Osteoblast (primary cell): Measurements from ENCODE around the gene ZNF414. TPM values are rescaled to one million over a fixed set of nuclear protein-coding genes. Genes with fewer than 3 reads are reported as not detected.

Experiments
- DNase-seq: peaks from one replicate; pipeline ENCODE4 v3.0.0; 2011; ENCODE audit warnings: low spot score, mixed read lengths; ENCODE audit not compliant: insufficient read length; ENCODE audit errors: missing footprints
- H2AFZ ChIP-seq: 2 replicates; pipeline ENCODE4 v1.6.0; 2011; ENCODE audit warnings: mild to moderate bottlenecking, low read length
- H3K27ac ChIP-seq: 2 replicates; pipeline ENCODE4 v1.5.1; 2011; ENCODE audit warnings: mild to moderate bottlenecking, low read depth, low read length, moderate library complexity
- H3K27me3 ChIP-seq: 2 replicates; pipeline ENCODE4 v1.6.0; 2012; ENCODE audit warnings: mild to moderate bottlenecking, control low read depth, inconsistent platforms, low read length, moderate library complexity; ENCODE audit not compliant: insufficient read depth
- H3K36me3 ChIP-seq: 2 replicates; pipeline ENCODE4 v1.5.1; 2011; ENCODE audit warnings: mild to moderate bottlenecking, low read length, control low read depth, moderate library complexity; ENCODE audit not compliant: insufficient read depth
- H3K4me1 ChIP-seq: 2 replicates; pipeline ENCODE4 v1.5.1; 2011; ENCODE audit warnings: mild to moderate bottlenecking, low read length, control low read depth, moderate library complexity; ENCODE audit not compliant: insufficient read depth
- H3K4me2 ChIP-seq: 2 replicates; pipeline ENCODE4 v1.6.0; 2011; ENCODE audit warnings: mild to moderate bottlenecking, low read length; ENCODE audit not compliant: insufficient read depth
- H3K4me3 ChIP-seq: fragments of 200-600 bp; sonication (generic); 3 replicates; pipeline ENCODE4 v1.5.1; 2012; ENCODE audit warnings: mild to moderate bottlenecking, low read length, inconsistent platforms; ENCODE audit not compliant: insufficient read depth
- H3K79me2 ChIP-seq: 2 replicates; pipeline ENCODE4 v1.6.0; 2012; ENCODE audit warnings: mild to moderate bottlenecking, low read length, control low read depth, inconsistent platforms; ENCODE audit not compliant: insufficient read depth
- H3K9me3 ChIP-seq: 2 replicates; pipeline ENCODE4 v1.5.1; 2011; ENCODE audit warnings: low read depth, low read length, control low read depth
- H4K20me1 ChIP-seq: 2 replicates; pipeline ENCODE4 v1.6.0; 2012; ENCODE audit warnings: mild to moderate bottlenecking, low read length, control low read depth; ENCODE audit not compliant: insufficient read depth
- total RNA-seq: library from RNA; depleted of rRNA; stranded (reverse); fragments of >200 nt; gene quantifications from 2 replicates; pipeline ENCODE4 v1.2.3, GENCODE V29; 2012
- TF ChIP-seq, protein P1 (sequence below): IDR thresholded peaks from 2 replicates; pipeline ENCODE4 v1.5.1; 2011; ENCODE audit warnings: mild to moderate bottlenecking, low read depth, low read length, moderate library complexity; ENCODE audit errors: extremely low read depth

ZNF414 gene
- total RNA-seq, 1 donor = 6.9 TPM

DNA sequence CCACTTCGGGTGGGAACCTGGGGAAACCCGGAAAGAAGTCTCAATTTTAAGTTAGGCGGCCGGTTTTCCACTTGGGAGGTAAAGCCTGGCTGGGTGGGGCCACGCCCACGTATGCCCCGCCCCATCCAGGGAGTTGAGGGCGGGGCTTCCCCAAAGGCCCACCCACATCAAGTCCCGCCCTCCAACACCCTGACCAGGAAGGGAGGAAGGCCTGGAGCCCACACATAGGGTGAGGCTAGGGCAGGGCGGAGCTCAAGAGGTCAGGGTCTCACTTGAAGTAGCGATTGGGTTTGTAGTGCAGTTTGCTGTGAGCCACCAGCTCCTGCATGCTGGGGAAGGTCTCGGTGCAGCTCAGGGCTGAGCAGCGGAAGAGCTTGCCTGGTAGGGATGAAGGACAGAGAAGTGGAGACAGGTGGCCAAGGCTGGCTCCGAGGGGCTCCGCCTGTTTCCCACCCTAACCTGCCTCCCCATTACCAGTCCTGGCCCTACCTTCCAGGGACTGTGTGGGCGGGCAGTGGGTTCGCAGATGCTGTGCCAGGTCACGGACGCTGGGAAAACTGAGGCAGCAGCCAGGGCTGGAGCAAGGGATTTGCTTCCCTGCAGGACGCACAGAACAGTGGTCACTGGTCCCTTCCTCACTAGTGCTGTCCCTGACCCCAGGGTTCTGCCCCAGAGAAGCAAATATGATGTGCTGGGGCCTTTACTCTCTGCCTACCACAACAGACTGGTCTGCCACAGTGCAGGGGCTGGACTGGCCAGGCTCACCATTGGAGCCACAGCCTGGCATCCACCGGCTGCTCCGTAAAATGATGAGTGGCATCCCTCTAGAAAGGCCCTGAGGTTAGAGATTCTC is 1.6 kb downstream of the ZNF414 start:
- H3K4me3 ChIP-seq = no peak overlapping the region
- no peaks in the 10 kb centered on the region for H4K20me1 ChIP-seq
- no peaks in the 10 kb centered on the region for H3K9me3 ChIP-seq
- H3K79me2 ChIP-seq = no peaks in the 10 kb centered on the region
- peak overlapping the region; percentile 88 for H3K4me2 ChIP-seq
- peak; percentile 88 for DNase-seq
- no peak overlapping the region for H3K27ac ChIP-seq
- TF ChIP-seq, protein P1, sequence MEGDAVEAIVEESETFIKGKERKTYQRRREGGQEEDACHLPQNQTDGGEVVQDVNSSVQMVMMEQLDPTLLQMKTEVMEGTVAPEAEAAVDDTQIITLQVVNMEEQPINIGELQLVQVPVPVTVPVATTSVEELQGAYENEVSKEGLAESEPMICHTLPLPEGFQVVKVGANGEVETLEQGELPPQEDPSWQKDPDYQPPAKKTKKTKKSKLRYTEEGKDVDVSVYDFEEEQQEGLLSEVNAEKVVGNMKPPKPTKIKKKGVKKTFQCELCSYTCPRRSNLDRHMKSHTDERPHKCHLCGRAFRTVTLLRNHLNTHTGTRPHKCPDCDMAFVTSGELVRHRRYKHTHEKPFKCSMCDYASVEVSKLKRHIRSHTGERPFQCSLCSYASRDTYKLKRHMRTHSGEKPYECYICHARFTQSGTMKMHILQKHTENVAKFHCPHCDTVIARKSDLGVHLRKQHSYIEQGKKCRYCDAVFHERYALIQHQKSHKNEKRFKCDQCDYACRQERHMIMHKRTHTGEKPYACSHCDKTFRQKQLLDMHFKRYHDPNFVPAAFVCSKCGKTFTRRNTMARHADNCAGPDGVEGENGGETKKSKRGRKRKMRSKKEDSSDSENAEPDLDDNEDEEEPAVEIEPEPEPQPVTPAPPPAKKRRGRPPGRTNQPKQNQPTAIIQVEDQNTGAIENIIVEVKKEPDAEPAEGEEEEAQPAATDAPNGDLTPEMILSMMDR = no peak
- no peak overlapping the region for H2AFZ ChIP-seq
- peaks cover 13% of the 10 kb centered on the region for H3K4me1 ChIP-seq
- H3K27me3 ChIP-seq = no peaks in the 10 kb centered on the region
- no peaks in the 10 kb centered on the region for H3K36me3 ChIP-seq

DNA sequence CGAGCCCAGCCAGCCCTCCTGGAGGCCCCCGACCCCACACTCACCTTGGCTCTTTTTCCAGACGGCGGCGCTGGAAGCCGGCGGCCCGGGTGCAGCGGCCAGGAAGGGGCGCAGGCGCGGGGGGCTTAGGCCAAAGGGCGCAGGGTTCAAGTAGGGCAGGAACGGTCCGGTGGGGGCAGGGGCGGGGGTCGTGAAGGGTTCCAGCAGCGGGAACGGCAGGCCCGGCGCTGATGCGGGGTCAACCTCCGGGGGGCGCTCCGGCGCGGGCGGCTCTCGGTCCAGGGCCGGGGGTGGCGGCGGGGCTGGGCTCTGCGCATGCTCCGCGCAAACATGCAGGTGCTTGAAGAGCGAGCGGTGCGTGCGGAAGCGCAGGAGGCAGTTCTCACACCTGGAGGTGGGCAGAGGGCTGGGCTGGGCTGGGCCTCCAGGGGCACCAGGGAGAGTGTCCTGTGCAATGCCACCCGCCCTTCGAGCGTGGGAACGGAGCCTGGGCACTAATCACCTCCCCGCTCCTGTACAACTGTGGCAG is 2.3 kb downstream of the ZNF414 start:
- peak; percentile 54 for DNase-seq
- Histone ChIP-seq H3K36me3 (no peaks in the 10 kb centered on the region), H3K4me2 (no peak overlapping the region), H3K79me2 (no peaks in the 10 kb centered on the region), H3K27me3 (no peaks in the 10 kb centered on the region), H3K4me1 (peaks cover 12% of the 10 kb centered on the region), H2AFZ (no peak overlapping the region), H3K4me3 (no peak overlapping the region), H3K9me3 (no peaks in the 10 kb centered on the region), H4K20me1 (no peaks in the 10 kb centered on the region), H3K27ac (no peak overlapping the region)
- TF ChIP-seq, protein P1 = no peak

DNA sequence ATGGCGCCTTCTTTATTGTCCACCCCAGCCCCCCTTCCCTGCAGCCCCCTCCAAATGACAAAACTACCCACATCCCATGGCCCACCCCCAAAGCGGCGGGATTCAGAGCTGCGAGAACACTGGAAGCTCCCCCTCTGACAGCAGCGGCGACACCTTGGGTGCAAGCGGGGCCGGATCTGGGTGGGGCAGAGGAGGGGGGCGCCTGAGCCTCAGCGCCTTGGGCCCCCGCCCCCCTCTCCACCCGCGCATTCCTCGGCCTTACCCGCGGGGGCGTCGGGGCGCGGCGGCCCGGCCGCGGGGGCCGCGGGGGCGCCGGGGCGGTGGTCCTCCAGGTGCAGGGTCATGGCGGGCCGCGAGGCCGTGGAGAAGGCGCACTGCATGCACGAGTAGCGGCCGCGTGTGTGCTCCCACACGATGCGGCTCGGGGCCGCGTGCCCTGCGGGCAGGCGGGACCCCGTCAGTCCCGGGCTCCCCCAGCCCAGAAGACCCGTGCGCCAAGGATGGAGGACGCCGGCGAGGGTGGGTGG is 3.3 kb downstream of the ZNF414 start:
- Histone ChIP-seq H3K79me2 (no peaks in the 10 kb centered on the region), H3K27me3 (no peaks in the 10 kb centered on the region), H3K4me2 (no peak overlapping the region), H3K27ac (no peak overlapping the region), H3K4me3 (no peak overlapping the region), H3K4me1 (peaks cover 20% of the 10 kb centered on the region), H4K20me1 (no peaks in the 10 kb centered on the region), H3K9me3 (no peaks in the 10 kb centered on the region), H3K36me3 (no peaks in the 10 kb centered on the region), H2AFZ (no peak overlapping the region)
- TF ChIP-seq, protein P1 = no peak
- peak; percentile 85 for DNase-seq

DNA sequence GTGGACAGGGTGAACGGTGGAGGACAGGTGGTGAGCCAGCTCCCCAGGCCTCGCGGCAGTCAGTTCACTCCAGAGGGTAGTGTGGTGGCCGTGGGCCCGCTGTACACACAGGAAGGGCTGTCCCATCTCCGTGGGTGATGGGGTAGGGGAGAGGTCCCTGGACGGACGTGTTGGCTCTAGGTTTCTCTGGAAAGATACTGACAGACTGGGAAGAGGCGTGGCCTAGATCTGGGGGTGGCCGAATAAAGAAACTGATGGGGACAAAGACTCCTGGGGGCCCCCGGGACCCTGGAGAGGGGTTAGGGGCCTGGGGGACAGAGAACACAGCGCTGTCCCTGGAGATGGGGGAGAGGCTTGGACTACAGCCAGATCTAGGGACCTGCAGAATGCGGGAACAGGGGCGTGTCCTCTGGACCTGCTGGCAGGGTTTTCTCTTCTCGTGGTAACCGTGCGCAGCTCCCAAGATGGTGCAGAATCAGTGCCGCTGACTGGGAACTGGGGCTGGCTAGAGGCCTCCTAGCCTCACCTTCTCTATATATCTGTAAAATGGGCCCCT is 7.5 kb downstream of the ZNF414 start:
- peak overlapping the region; percentile 76 for H3K4me3 ChIP-seq
- peak overlapping the region; percentile 78 for H2AFZ ChIP-seq
- peaks cover 10% of the 10 kb centered on the region for H3K4me1 ChIP-seq
- H3K79me2 ChIP-seq = no peaks in the 10 kb centered on the region
- H3K27ac ChIP-seq = no peak overlapping the region
- TF ChIP-seq, protein P1 = no peak
- no peaks in the 10 kb centered on the region for H3K36me3 ChIP-seq
- H3K9me3 ChIP-seq = no peaks in the 10 kb centered on the region
- no peaks in the 10 kb centered on the region for H3K27me3 ChIP-seq
- peak overlapping the region; percentile 92 for H3K4me2 ChIP-seq
- no peak for DNase-seq
- H4K20me1 ChIP-seq = no peaks in the 10 kb centered on the region
